H1 (cell line): ENCODE measurements around the gene TTL. TPM values are rescaled to one million over a fixed set of nuclear protein-coding genes. Genes with fewer than 3 reads are reported as not detected.

Experiments
- BRCA1 ChIP-seq: IDR thresholded peaks from 2 replicates; pipeline ENCODE4 v1.6.1; 2012; ENCODE audit warnings: low read depth, low read length, improper control_type of control experiment
- CBX5 ChIP-seq: fragments of 300-800, 300-1000 bp; sonication (generic); IDR thresholded peaks from 2 replicates; pipeline ENCODE4 v1.7.1; 2016; ENCODE audit warnings: antibody characterized with exemption, low read length, low read depth
- CHD7 ChIP-seq: fragments of 300-600 bp; sonication (generic); IDR thresholded peaks from 2 replicates; pipeline ENCODE4 v1.7.1; 2012; ENCODE audit warnings: low read length, moderate library complexity, mild to moderate bottlenecking, inconsistent platforms; ENCODE audit not compliant: insufficient replicate concordance
- CREB1 ChIP-seq: IDR thresholded peaks from 2 replicates; pipeline ENCODE4 v1.6.1; 2012; ENCODE audit warnings: inconsistent platforms
- EZH2 ChIP-seq: fragments of 200-600 bp; sonication (generic); IDR thresholded peaks from 2 replicates; pipeline ENCODE4 v1.7.1; 2012; ENCODE audit warnings: low read depth, mild to moderate bottlenecking, moderate library complexity, low read length, inconsistent platforms; ENCODE audit not compliant: severe bottlenecking
- GABPA ChIP-seq: IDR thresholded peaks from 2 replicates; pipeline ENCODE4 v1.6.1; 2011; ENCODE audit warnings: mild to moderate bottlenecking, low read length, moderate library complexity, borderline replicate concordance; ENCODE audit not compliant: insufficient read depth
- KDM4A ChIP-seq: IDR thresholded peaks from one replicate; pipeline ENCODE4 v1.7.1; 2012; ENCODE audit warnings: low read depth, mild to moderate bottlenecking, moderate library complexity, low read length, inconsistent platforms; ENCODE audit not compliant: severe bottlenecking
- KDM5A ChIP-seq: fragments of 200-600 bp; IDR thresholded peaks from 2 replicates; pipeline ENCODE4 v1.7.1; 2012; ENCODE audit warnings: mild to moderate bottlenecking, low read length, inconsistent platforms, mixed read lengths
- PHF8 ChIP-seq: fragments of 200-600 bp; sonication (generic); conservative IDR thresholded peaks from 2 replicates; pipeline ENCODE4 v1.7.1; 2012; ENCODE audit warnings: low read depth, mild to moderate bottlenecking, inconsistent platforms, low read length, moderate library complexity
- RAD21 ChIP-seq, 2 experiments: IDR thresholded peaks in 1 of 2; conservative IDR thresholded peaks in 1 of 2; 2 replicates each; pipeline ENCODE4 v1.6.1; 2011; ENCODE audit warnings: low read depth in 2 of 2, low read length in 2 of 2, improper control_type of control experiment in 1 of 2, inconsistent platforms in 1 of 2, mild to moderate bottlenecking in 1 of 2, moderate library complexity in 1 of 2
- RBBP5 ChIP-seq: IDR thresholded peaks from 2 replicates; pipeline ENCODE4 v1.7.1; 2012; ENCODE audit warnings: low read depth, mild to moderate bottlenecking, inconsistent platforms, low read length, moderate library complexity, borderline replicate concordance
- polyA plus RNA-seq, 7 experiments: library from polyadenylated mRNA; depleted of rRNA in 3 of 7; stranded (reverse) in 5 of 7; unstranded in 2 of 7; fragments of >200 nt in 5 of 7; fragments of 200-250 nt in 2 of 7; gene quantifications; 1 replicate in 5 of 7; 2 replicates in 1 of 7; 4 replicates in 1 of 7; pipeline versions ENCODE4 v1.2.1 to v1.2.3, GENCODE V29; 2011 to 2013; ENCODE audit warnings: missing spikeins in 2 of 7, mixed read lengths in 2 of 7
- total RNA-seq: library from RNA; stranded (reverse); fragmentation: NEBNext Ultra II Directional; extraction: Animal tissue kit (Norgen Biotek cat#: 25700); gene quantifications from 2 replicates; pipeline ENCODE4 v1.2.1, GENCODE V29; 2021

TTL gene
- total and polyA plus RNA-seq, 2 of the 8 experiments (the other 6 are each of a cell fraction or from before 2014, with no cell fraction given), result 17.5 to 57.1 TPM

GRCh38 chr2:112481050-112481527 lies 867 bp upstream of the TTL start (continued):
- no peak for TF ChIP-seq CHD7
- TF ChIP-seq CREB1, result 0 out of 2 replicates have a peak, but pooled peaks have one; percentile 7
- peak; percentile 57 to 74 for TF ChIP-seq RAD21 (IDR thresholded peaks at IDR 0.05 in 1 of 2, conservative IDR thresholded peaks at IDR 0.05 in 1 of 2; ENCODE audit: low read depth in 2 of 2, low read length in 2 of 2)
- peak; percentile 76 for TF ChIP-seq KDM4A
- no peak for TF ChIP-seq PHF8
- no peak for TF ChIP-seq GABPA
- TF ChIP-seq RBBP5, result 0 out of 2 replicates have a peak, but pooled peaks have one; percentile 41
- TF ChIP-seq BRCA1, result no peak
- no peak for TF ChIP-seq KDM5A
- no peak for TF ChIP-seq EZH2
- no peak for TF ChIP-seq CBX5
